ENCODE data around the gene IDH2. TPM values are rescaled to one million over a fixed set of nuclear protein-coding genes. Genes with fewer than 3 reads are reported as not detected.

The IDH2 gene
- total and polyA plus RNA-seq, 2 of the 13 experiments (the other 11 are each of a cell fraction or from before 2014, with no cell fraction given) = 121 to 145 TPM

DNA sequence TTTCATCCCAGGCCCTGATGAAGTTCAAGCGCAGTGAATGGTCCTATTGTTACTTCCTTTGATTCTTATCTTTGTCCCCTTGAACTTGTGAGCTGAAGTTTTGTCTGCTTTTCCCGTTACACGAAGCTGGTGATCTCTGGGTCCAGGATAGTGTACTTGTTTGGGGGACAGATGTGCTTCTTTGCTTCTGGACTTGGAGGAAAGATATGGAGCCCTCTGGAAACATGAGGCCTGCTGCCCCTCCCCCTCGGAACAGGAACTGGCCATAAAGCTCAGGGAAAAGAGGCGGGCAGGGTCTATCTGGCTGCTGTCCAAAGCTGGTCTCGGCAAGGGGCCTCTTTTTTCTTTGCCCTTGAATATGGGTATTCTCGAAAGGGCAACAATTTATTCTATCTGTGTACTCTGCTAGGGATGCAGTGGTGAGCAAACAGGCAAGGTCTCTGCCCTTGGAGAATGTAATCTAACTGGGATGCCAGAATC lies 47.6 kb downstream of the IDH2 start (continued):
- TF ChIP-seq ZBTB26 (CRISPR knock-in tag; IDR thresholded peaks at IDR 0.05; ENCODE audit: borderline replicate concordance) (peak; percentile 96), AGO2 (optimal IDR thresholded peaks at IDR 0.05; ENCODE audit: low read depth, low read length) (no peak), MYC (CRISPR knock-in tag; IDR thresholded peaks at IDR 0.05; ENCODE audit: borderline replicate concordance) (no peak), ZNF569 (CRISPR knock-in tag; IDR thresholded peaks at IDR 0.05; ENCODE audit: borderline replicate concordance) (no peak), ZNF562 (CRISPR knock-in tag; IDR thresholded peaks at IDR 0.05; ENCODE audit: borderline replicate concordance) (no peak), SP140L (CRISPR knock-in tag; IDR thresholded peaks at IDR 0.05; ENCODE audit: borderline replicate concordance) (no peak), GFI1 (CRISPR knock-in tag; IDR thresholded peaks at IDR 0.05; ENCODE audit: borderline replicate concordance) (no peak), TOPORS (CRISPR knock-in tag; IDR thresholded peaks at IDR 0.05) (no peak), WIZ (CRISPR knock-in tag; IDR thresholded peaks at IDR 0.05) (no peak), PCBP1 (IDR thresholded peaks at IDR 0.05; ENCODE audit: borderline replicate concordance, low read depth, low read length) (no peak), PREB (CRISPR knock-in tag; IDR thresholded peaks at IDR 0.05) (no peak), GZF1 (CRISPR knock-in tag; IDR thresholded peaks at IDR 0.05) (no peak), ZBTB3 (CRISPR knock-in tag; IDR thresholded peaks at IDR 0.05; ENCODE audit: borderline replicate concordance, low read depth) (peak; percentile 71; the same call in 1 of the 2 replicates), ZNF605 (CRISPR knock-in tag; IDR thresholded peaks at IDR 0.05) (no peak), DMTF1 (CRISPR knock-in tag; IDR thresholded peaks at IDR 0.05) (no peak), TEAD2 (CRISPR knock-in tag; IDR thresholded peaks at IDR 0.05) (no peak), MAF1 (CRISPR knock-in tag; IDR thresholded peaks at IDR 0.05; ENCODE audit: borderline replicate concordance) (no peak), ETV5 (CRISPR knock-in tag; IDR thresholded peaks at IDR 0.05; ENCODE audit: borderline replicate concordance) (0 out of 2 replicates have a peak, but pooled peaks have one; percentile 54), PAF1 (CRISPR knock-in tag; IDR thresholded peaks at IDR 0.05) (no peak), TOE1 (CRISPR knock-in tag; IDR thresholded peaks at IDR 0.05) (no peak), ZFX (CRISPR knock-in tag; IDR thresholded peaks at IDR 0.05; ENCODE audit: low read depth) (peak; percentile 53; the same call in 1 of the 2 replicates), MATR3 (CRISPR knock-in tag; IDR thresholded peaks at IDR 0.05) (no peak), ZBTB7B (CRISPR knock-in tag; IDR thresholded peaks at IDR 0.05) (peak; percentile 71)
- TF ChIP-seq, protein P1, sequence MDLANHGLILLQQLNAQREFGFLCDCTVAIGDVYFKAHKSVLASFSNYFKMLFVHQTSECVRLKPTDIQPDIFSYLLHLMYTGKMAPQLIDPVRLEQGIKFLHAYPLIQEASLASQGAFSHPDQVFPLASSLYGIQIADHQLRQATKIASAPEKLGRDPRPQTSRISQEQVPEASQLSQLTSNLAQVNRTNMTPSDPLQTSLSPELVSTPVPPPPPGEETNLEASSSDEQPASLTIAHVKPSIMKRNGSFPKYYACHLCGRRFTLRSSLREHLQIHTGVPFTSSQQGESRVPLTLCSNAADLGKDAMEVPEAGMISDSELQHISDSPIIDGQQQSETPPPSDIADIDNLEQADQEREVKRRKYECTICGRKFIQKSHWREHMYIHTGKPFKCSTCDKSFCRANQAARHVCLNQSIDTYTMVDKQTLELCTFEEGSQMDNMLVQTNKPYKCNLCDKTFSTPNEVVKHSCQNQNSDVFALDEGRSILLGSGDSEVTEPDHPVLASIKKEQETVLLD (CRISPR knock-in tag; IDR thresholded peaks at IDR 0.05; ENCODE audit: low read depth) = no peak
- TF ChIP-seq, protein P2, sequence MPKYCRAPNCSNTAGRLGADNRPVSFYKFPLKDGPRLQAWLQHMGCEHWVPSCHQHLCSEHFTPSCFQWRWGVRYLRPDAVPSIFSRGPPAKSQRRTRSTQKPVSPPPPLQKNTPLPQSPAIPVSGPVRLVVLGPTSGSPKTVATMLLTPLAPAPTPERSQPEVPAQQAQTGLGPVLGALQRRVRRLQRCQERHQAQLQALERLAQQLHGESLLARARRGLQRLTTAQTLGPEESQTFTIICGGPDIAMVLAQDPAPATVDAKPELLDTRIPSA (CRISPR knock-in tag; IDR thresholded peaks at IDR 0.05; ENCODE audit: borderline replicate concordance) = no peak
